ENCODE results near the gene RSPH6A.

Gene RSPH6A

GRCh38 chr19:45774765-45775164, 40.3 kb downstream of the RSPH6A start:
- H3K27ac ChIP-seq (ENCODE audit: low read depth, low read length): no peak overlapping the region
- peaks cover 4% of the 10 kb centered on the region; the same call in 1 of the 2 replicates for H3F3A ChIP-seq (ENCODE audit: insufficient read depth)

GRCh38 chr19:45773384-45773783, 41.7 kb downstream of the RSPH6A start:
- Histone ChIP-seq H3K9ac (ENCODE audit: low read length) (no peak overlapping the region), H2AFZ (ENCODE audit: low read depth, low read length, severe bottlenecking) (no peak overlapping the region), H3K27ac (ENCODE audit: low read depth, low read length) (no peak overlapping the region), H4K20me1 (ENCODE audit: low read depth, low read length) (no peaks in the 10 kb centered on the region), H3K9me2 (replicated peaks; ENCODE audit: insufficient read depth, low read length) (no peaks in the 10 kb centered on the region), H3K9me3 (ENCODE audit: insufficient read depth, low read length) (no peaks in the 10 kb centered on the region), H3F3A (ENCODE audit: insufficient read depth) (peaks cover 4% of the 10 kb centered on the region; the same call in 1 of the 2 replicates), H3K27me3 (ENCODE audit: low read length) (no peaks in the 10 kb centered on the region), H3K4me2 (ENCODE audit: low read depth, low read length, poor library complexity, severe bottlenecking) (no peak overlapping the region), H3K36me3 (ENCODE audit: low read length) (no peaks in the 10 kb centered on the region), H3K4me3 (ENCODE audit: insufficient read depth, low read length, poor library complexity, severe bottlenecking) (no peak overlapping the region), H3K79me2 (ENCODE audit: insufficient read depth, low read length) (no peaks in the 10 kb centered on the region)
- no peak for TF ChIP-seq EZH2phosphoT487 (conservative IDR thresholded peaks at IDR 0.05; ENCODE audit: low read length)
- TF ChIP-seq CTCF (IDR thresholded peaks at IDR 0.05; ENCODE audit: insufficient read depth, low read length, poor library complexity, severe bottlenecking): no peak

More at GRCh38 chr19:45774765-45775164, 40.3 kb downstream of the RSPH6A start:
- Histone ChIP-seq H3K4me2 (ENCODE audit: low read depth, low read length, poor library complexity, severe bottlenecking) (no peak overlapping the region), H3K4me3 (ENCODE audit: insufficient read depth, low read length, poor library complexity, severe bottlenecking) (no peak overlapping the region), H3K36me3 (ENCODE audit: low read length) (no peaks in the 10 kb centered on the region), H2AFZ (ENCODE audit: low read depth, low read length, severe bottlenecking) (no peak overlapping the region), H3K9me3 (ENCODE audit: insufficient read depth, low read length) (no peaks in the 10 kb centered on the region), H3K27me3 (ENCODE audit: low read length) (no peaks in the 10 kb centered on the region), H3K9me2 (replicated peaks; ENCODE audit: insufficient read depth, low read length) (no peaks in the 10 kb centered on the region), H3K9ac (ENCODE audit: low read length) (no peak overlapping the region), H3K79me2 (ENCODE audit: insufficient read depth, low read length) (no peaks in the 10 kb centered on the region), H4K20me1 (ENCODE audit: low read depth, low read length) (no peaks in the 10 kb centered on the region)
- TF ChIP-seq CTCF (IDR thresholded peaks at IDR 0.05; ENCODE audit: insufficient read depth, low read length, poor library complexity, severe bottlenecking) (no peak), EZH2phosphoT487 (conservative IDR thresholded peaks at IDR 0.05; ENCODE audit: low read length) (no peak)

- no peak for TF ChIP-seq EZH2phosphoT487 (conservative IDR thresholded peaks at IDR 0.05; ENCODE audit: low read length)
- TF ChIP-seq CTCF (IDR thresholded peaks at IDR 0.05; ENCODE audit: insufficient read depth, low read length, poor library complexity, severe bottlenecking): no peak
- H3K4me2 ChIP-seq (ENCODE audit: low read depth, low read length, poor library complexity, severe bottlenecking): no peak overlapping the region
Observed at GRCh38 chr19:45772912-45773311, 42.2 kb downstream of the RSPH6A start.

More at GRCh38 chr19:45772912-45773311, 42.2 kb downstream of the RSPH6A start:
- Histone ChIP-seq H3K4me3 (ENCODE audit: insufficient read depth, low read length, poor library complexity, severe bottlenecking) (no peak overlapping the region), H3K9me2 (replicated peaks; ENCODE audit: insufficient read depth, low read length) (no peaks in the 10 kb centered on the region), H3F3A (ENCODE audit: insufficient read depth) (peaks cover 4% of the 10 kb centered on the region; the same call in 1 of the 2 replicates), H3K27ac (ENCODE audit: low read depth, low read length) (no peak overlapping the region), H3K79me2 (ENCODE audit: insufficient read depth, low read length) (no peaks in the 10 kb centered on the region), H3K27me3 (ENCODE audit: low read length) (no peaks in the 10 kb centered on the region), H2AFZ (ENCODE audit: low read depth, low read length, severe bottlenecking) (no peak overlapping the region), H3K9ac (ENCODE audit: low read length) (no peak overlapping the region), H3K9me3 (ENCODE audit: insufficient read depth, low read length) (no peaks in the 10 kb centered on the region), H3K36me3 (ENCODE audit: low read length) (no peaks in the 10 kb centered on the region), H4K20me1 (ENCODE audit: low read depth, low read length) (no peaks in the 10 kb centered on the region)
